ENCODE data around the gene NFU1.

The NFU1 gene

GRCh38 chr2:69382547-69382946, 54.7 kb downstream of the NFU1 start:
- Histone ChIP-seq H3K23ac (ENCODE audit: low read length in 2 of 2) (no peak overlapping the region), H2AFZ (ENCODE audit: low read depth, low read length) (no peak overlapping the region), H3K36me3 (ENCODE audit: control insufficient read depth in 1 of 2, insufficient read depth in 2 of 2, low read depth in 1 of 2, low read length in 2 of 2) (peaks cover 5 to 6% of the 10 kb centered on the region in 2 experiments), H3K9ac (ENCODE audit: low read length) (no peak overlapping the region), H3K27me3 (ENCODE audit: control insufficient read depth in 1 of 2, insufficient read depth in 1 of 2, low read length in 2 of 2) (no peaks in the 10 kb centered on the region), H2BK120ac (ENCODE audit: low read depth, low read length) (no peak overlapping the region), H2AK5ac (ENCODE audit: low read length, severe bottlenecking) (no peak overlapping the region), H2BK15ac (ENCODE audit: low read depth, poor library complexity, severe bottlenecking) (no peak overlapping the region), H2BK5ac (ENCODE audit: low read depth, low read length, poor library complexity, severe bottlenecking) (no peak overlapping the region), H3K79me1 (replicated peaks; ENCODE audit: low read length, poor library complexity, severe bottlenecking) (no peaks in the 10 kb centered on the region), H3K9me3 (ENCODE audit: control insufficient read depth, low read length) (no peaks in the 10 kb centered on the region), H3K27ac (ENCODE audit: low read length, poor library complexity, severe bottlenecking) (peak overlapping the region; percentile 64), H2BK12ac (ENCODE audit: low read length in 2 of 2) (no peak overlapping the region), H3K4me1 (ENCODE audit: control insufficient read depth, insufficient read depth, low read depth, low read length) (peaks cover 18% of the 10 kb centered on the region), H3K4me3 (ENCODE audit: insufficient read depth in 1 of 2, low read depth in 1 of 2, low read length in 2 of 2) (no peak overlapping the region), H4K91ac (ENCODE audit: low read length) (no peak overlapping the region), H4K8ac (ENCODE audit: low read length) (no peak overlapping the region), H3K4ac (ENCODE audit: low read depth in 1 of 2, low read length in 2 of 2) (no peak overlapping the region), H3K4me2 (ENCODE audit: low read length, poor library complexity, severe bottlenecking) (no peak overlapping the region), H3K14ac (ENCODE audit: low read length in 2 of 2) (no peak overlapping the region), H3K18ac (ENCODE audit: low read depth in 1 of 2, low read length in 2 of 2) (no peak overlapping the region)
- DNase-seq, result no peak
- WGBS, result 93% methylated on average over 2 of the region's 2 CpGs

DNA sequence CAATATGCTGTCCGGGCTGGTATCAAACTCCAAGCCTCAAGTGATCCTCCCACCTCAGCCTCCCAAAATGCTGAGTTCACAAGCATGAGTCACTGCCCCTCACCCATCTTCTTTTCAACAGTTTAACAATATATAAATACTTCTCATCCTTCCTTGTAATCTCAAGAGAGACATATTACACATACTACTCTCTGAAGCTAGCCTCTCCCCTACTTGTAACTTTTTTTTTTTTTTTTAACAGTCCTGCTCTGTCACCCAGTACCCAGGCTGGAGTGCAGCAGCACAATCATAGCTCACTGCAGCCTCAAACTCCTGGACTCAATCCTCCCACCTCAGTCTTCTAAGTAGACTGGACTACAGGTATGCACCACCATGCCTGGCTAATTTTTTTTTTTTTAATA, 55.9 kb downstream of the NFU1 start:
- Histone ChIP-seq H3K27ac (ENCODE audit: low read length, poor library complexity, severe bottlenecking) (peak overlapping the region; percentile 25), H2BK15ac (ENCODE audit: low read depth, poor library complexity, severe bottlenecking) (no peak overlapping the region), H3K36me3 (ENCODE audit: control insufficient read depth in 1 of 2, insufficient read depth in 2 of 2, low read depth in 1 of 2, low read length in 2 of 2) (peaks cover 5 to 6% of the 10 kb centered on the region in 2 experiments), H2BK12ac (ENCODE audit: low read length in 2 of 2) (no peak overlapping the region), H3K23ac (ENCODE audit: low read length in 2 of 2) (no peak overlapping the region), H3K4ac (ENCODE audit: low read depth in 1 of 2, low read length in 2 of 2) (no peak overlapping the region), H3K79me1 (replicated peaks; ENCODE audit: low read length, poor library complexity, severe bottlenecking) (no peaks in the 10 kb centered on the region), H2AK5ac (ENCODE audit: low read length, severe bottlenecking) (no peak overlapping the region), H2BK5ac (ENCODE audit: low read depth, low read length, poor library complexity, severe bottlenecking) (no peak overlapping the region), H3K4me2 (ENCODE audit: low read length, poor library complexity, severe bottlenecking) (no peak overlapping the region), H3K9ac (ENCODE audit: low read length) (peak overlapping the region; percentile 43), H3K4me1 (ENCODE audit: control insufficient read depth, insufficient read depth, low read depth, low read length) (peaks cover 18% of the 10 kb centered on the region), H4K91ac (ENCODE audit: low read length) (no peak overlapping the region), H3K4me3 (ENCODE audit: insufficient read depth in 1 of 2, low read depth in 1 of 2, low read length in 2 of 2) (no peak overlapping the region), H2BK120ac (ENCODE audit: low read depth, low read length) (no peak overlapping the region), H3K14ac (ENCODE audit: low read length in 2 of 2) (no peak overlapping the region), H3K9me3 (ENCODE audit: control insufficient read depth, low read length) (no peaks in the 10 kb centered on the region), H2AFZ (ENCODE audit: low read depth, low read length) (no peak overlapping the region), H4K8ac (ENCODE audit: low read length) (no peak overlapping the region), H3K27me3 (ENCODE audit: control insufficient read depth in 1 of 2, insufficient read depth in 1 of 2, low read length in 2 of 2) (no peaks in the 10 kb centered on the region), H3K18ac (ENCODE audit: low read depth in 1 of 2, low read length in 2 of 2) (no peak overlapping the region)
- 84% methylated on average over 1 of the region's 1 CpG for WGBS
- DNase-seq, result peak; percentile 59

- WGBS, result 95% methylated on average over 10 of the region's 12 CpGs
- H3K9ac ChIP-seq (ENCODE audit: low read length), result peak overlapping the region; percentile 43
Observed at GRCh38 chr2:69380072-69380917, 56.9 kb downstream of the NFU1 start.

DNA sequence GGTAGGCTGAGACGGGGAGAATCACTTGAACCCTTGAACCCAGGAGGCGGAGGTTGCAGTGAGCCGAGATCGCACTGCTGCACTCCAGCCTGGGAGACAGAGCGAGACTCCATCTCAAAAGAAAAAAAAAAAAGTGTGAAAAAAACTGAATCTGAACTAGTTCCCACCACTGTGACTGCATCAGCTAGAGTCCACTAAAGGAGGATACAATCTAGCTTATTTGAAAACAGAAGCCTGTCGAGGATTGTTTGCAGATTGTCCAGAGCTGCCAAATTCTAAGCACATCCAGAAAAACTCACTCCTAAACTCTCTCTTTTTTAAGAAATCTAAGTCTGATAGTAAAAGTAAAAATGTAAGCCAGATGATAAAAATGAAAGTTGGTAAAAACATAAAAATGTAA, 60.8 kb downstream of the NFU1 start:
- H3K27me3 ChIP-seq (ENCODE audit: control insufficient read depth in 1 of 2, insufficient read depth in 1 of 2, low read length in 2 of 2), result no peaks in the 10 kb centered on the region
- H3K36me3 ChIP-seq (ENCODE audit: control insufficient read depth in 1 of 2, insufficient read depth in 2 of 2, low read depth in 1 of 2, low read length in 2 of 2), result peaks cover 11 to 20% of the 10 kb centered on the region in 2 experiments
- H3K27ac ChIP-seq (ENCODE audit: low read length, poor library complexity, severe bottlenecking), result no peak overlapping the region
- peak overlapping the region; percentile 29 for H3K9ac ChIP-seq (ENCODE audit: low read length)
- H3K79me1 ChIP-seq (replicated peaks; ENCODE audit: low read length, poor library complexity, severe bottlenecking), result peaks cover 1% of the 10 kb centered on the region
- no peak overlapping the region for H2BK15ac ChIP-seq (ENCODE audit: low read depth, poor library complexity, severe bottlenecking)
- no peak overlapping the region for H3K4ac ChIP-seq (ENCODE audit: low read depth in 1 of 2, low read length in 2 of 2)
- H2AFZ ChIP-seq (ENCODE audit: low read depth, low read length), result no peak overlapping the region
- no peak overlapping the region for H3K4me3 ChIP-seq (ENCODE audit: insufficient read depth in 1 of 2, low read depth in 1 of 2, low read length in 2 of 2)
- H3K4me1 ChIP-seq (ENCODE audit: control insufficient read depth, insufficient read depth, low read depth, low read length), result peaks cover 9% of the 10 kb centered on the region
- no peak overlapping the region for H3K23ac ChIP-seq (ENCODE audit: low read length in 2 of 2)
- H2AK5ac ChIP-seq (ENCODE audit: low read length, severe bottlenecking), result no peak overlapping the region
- H3K14ac ChIP-seq (ENCODE audit: low read length in 2 of 2), result no peak overlapping the region
- no peak overlapping the region for H3K18ac ChIP-seq (ENCODE audit: low read depth in 1 of 2, low read length in 2 of 2)
- H3K9me3 ChIP-seq (ENCODE audit: control insufficient read depth, low read length), result no peaks in the 10 kb centered on the region
- WGBS, result 87% methylated on average over 6 of the region's 6 CpGs
- no peak overlapping the region for H4K91ac ChIP-seq (ENCODE audit: low read length)
- no peak overlapping the region for H2BK120ac ChIP-seq (ENCODE audit: low read depth, low read length)
- H3K4me2 ChIP-seq (ENCODE audit: low read length, poor library complexity, severe bottlenecking), result no peak overlapping the region
- no peak overlapping the region for H2BK5ac ChIP-seq (ENCODE audit: low read depth, low read length, poor library complexity, severe bottlenecking)
- H2BK12ac ChIP-seq (ENCODE audit: low read length in 2 of 2), result no peak overlapping the region
- DNase-seq, result no peak
- no peak overlapping the region for H4K8ac ChIP-seq (ENCODE audit: low read length)

More at GRCh38 chr2:69380072-69380917, 56.9 kb downstream of the NFU1 start:
- Histone ChIP-seq H3K27ac (ENCODE audit: low read length, poor library complexity, severe bottlenecking) (no peak overlapping the region), H2BK5ac (ENCODE audit: low read depth, low read length, poor library complexity, severe bottlenecking) (no peak overlapping the region), H3K14ac (ENCODE audit: low read length in 2 of 2) (no peak overlapping the region), H2BK120ac (ENCODE audit: low read depth, low read length) (no peak overlapping the region), H4K8ac (ENCODE audit: low read length) (no peak overlapping the region), H2AFZ (ENCODE audit: low read depth, low read length) (no peak overlapping the region), H3K23ac (ENCODE audit: low read length in 2 of 2) (no peak overlapping the region), H3K4me1 (ENCODE audit: control insufficient read depth, insufficient read depth, low read depth, low read length) (peaks cover 21% of the 10 kb centered on the region), H2BK12ac (ENCODE audit: low read length in 2 of 2) (no peak overlapping the region), H3K27me3 (ENCODE audit: control insufficient read depth in 1 of 2, insufficient read depth in 1 of 2, low read length in 2 of 2) (no peaks in the 10 kb centered on the region), H3K18ac (ENCODE audit: low read depth in 1 of 2, low read length in 2 of 2) (no peak overlapping the region), H3K9me3 (ENCODE audit: control insufficient read depth, low read length) (no peaks in the 10 kb centered on the region), H3K4me2 (ENCODE audit: low read length, poor library complexity, severe bottlenecking) (no peak overlapping the region), H3K4ac (ENCODE audit: low read depth in 1 of 2, low read length in 2 of 2) (no peak overlapping the region), H3K36me3 (ENCODE audit: control insufficient read depth in 1 of 2, insufficient read depth in 2 of 2, low read depth in 1 of 2, low read length in 2 of 2) (peaks cover 6 to 8% of the 10 kb centered on the region in 2 experiments), H4K91ac (ENCODE audit: low read length) (no peak overlapping the region), H2BK15ac (ENCODE audit: low read depth, poor library complexity, severe bottlenecking) (no peak overlapping the region), H3K4me3 (ENCODE audit: insufficient read depth in 1 of 2, low read depth in 1 of 2, low read length in 2 of 2) (no peak overlapping the region), H3K79me1 (replicated peaks; ENCODE audit: low read length, poor library complexity, severe bottlenecking) (no peaks in the 10 kb centered on the region), H2AK5ac (ENCODE audit: low read length, severe bottlenecking) (no peak overlapping the region)
- DNase-seq, result peak; percentile 29

All from mesenchymal stem cell (in vitro differentiated cells and primary cell).